Stimulated activated CD4-positive, alpha-beta T cell treated with anti-CD3 and anti-CD28 coated beads, Interleukin-4, amount 100 ng/mL, for 4 hours (primary cell): ENCODE measurements around the gene EYA3.

ENCODE experiments used
- DNase-seq, 2 experiments: peaks; one replicate each; pipeline ENCODE4 v3.0.0-alpha.2; 2020

EYA3 gene

GRCh38 chr1:27935721-27936120 is 152.7 kb downstream of the EYA3 start:
- DNase-seq, result no peak

DNA sequence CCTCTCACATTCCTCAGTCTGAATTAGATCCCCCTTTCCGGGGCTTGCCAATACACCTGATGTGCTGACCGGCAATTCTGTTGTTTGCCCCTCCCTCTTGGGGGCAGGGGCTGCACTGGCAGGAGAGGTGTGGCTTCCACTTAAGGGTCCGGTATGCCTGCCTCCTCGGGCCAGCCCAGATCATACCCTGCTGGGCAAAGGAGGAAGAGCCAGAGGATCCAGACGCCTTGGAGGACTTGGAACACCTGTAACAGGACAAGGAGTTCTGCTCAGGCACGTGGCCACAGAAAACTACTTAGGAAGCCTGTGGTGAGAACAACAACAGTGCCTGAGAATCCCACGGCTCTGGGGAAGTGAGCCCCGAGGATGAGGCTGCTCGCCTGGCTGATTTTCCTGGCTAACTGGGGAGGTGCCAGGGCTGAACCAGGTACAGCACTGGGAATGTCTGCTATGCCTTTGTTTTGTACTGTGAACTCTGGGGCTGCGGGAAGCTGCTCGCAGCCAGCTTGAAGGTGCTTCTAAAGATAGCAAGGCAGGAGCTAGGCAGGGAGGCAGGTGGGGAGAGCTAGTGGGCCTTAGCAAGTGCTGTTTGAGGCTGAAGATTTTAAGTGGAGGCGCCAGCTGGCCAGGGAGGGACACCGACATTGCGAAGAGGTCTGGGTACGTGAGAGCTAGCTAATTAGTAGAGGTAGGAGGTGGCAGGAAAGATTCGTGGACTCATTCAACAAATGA is 153.4 kb downstream of the EYA3 start, which contains the start of gene SMPDL3B:
TSS of gene SMPDL3B (plus strand) at position 183 of the 732 bp plus-strand sequence. CDS start at position 367, 184 bp downstream.
- no peak for DNase-seq

- DNase-seq, result no peak
Observed at GRCh38 chr1:27931759-27932158, 156.7 kb downstream of the EYA3 start.

- no peak for DNase-seq
Observed at GRCh38 chr1:27931184-27931583, 157.2 kb downstream of the EYA3 start.

DNA sequence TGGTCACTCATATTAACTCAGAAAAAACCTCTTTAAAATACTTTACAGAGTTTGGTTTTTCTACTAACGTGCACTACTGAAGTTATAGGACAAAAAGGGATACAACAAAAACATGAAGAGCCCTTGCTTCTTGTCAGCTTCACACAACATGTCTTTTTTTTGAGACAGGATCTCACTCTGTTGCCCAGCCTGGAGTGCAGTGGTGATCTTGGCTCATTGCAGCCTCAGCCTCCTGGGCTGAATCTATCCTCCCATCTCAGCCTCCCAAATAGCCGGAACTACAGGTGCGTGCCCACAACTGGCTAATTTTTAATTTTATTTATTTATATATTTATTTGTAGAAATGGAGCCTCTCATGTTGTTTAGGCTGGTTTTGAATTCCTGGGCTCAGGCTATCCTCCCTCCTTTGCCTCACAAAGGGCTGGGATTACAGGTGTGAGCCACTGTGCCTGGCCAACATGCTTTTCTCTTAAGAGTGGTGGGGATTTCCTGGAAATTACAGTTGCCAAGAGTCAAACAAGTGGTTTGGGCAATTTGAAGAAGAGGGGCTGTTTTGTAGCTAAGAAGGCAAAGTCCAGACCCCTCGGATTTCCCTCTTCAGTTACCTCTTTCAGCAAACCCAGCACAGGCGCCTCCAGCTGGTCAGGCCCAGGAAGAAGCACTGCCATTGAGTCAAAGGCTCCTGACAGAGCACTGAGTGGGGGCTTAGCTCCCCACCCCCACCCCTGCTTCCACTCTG is 160.0 kb downstream of the EYA3 start:
- no peak for DNase-seq

DNA sequence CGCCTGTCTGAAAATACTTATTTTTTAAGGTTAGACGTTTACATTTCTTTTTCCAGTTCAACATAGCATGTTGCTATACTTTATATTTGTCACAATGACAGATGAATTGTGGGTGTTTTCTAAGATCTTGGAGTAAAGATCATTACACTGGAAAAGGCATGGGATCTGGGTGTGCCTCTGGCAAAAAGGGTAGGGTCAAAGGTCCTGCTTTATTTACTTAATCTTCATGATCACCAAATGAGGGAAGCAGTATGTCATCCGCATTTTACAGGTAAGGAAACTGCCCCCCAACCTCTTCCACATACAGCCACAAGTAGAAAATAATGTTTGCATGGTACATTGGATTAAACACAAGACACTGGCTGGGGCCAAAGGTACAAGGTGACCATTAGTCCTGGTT is 166.1 kb downstream of the EYA3 start:
- no peak for DNase-seq
